Measurements from ENCODE around the gene ARID1B. TPM values are rescaled to one million over a fixed set of nuclear protein-coding genes. Genes with fewer than 3 reads are reported as not detected.

The ARID1B gene
- total RNA-seq, 1 experiment from 2014 or later, result 35.6 TPM

- intact Hi-C loops (cut with micrococcal nuclease), result no loop called here
- POLR2A ChIA-PET, result no interaction called here
- H3K27ac ChIP-seq (ENCODE audit: low read depth, low read length), result no peak overlapping the region
- no peak for DNase-seq (ENCODE audit: low read depth, low spot score)
- CTCF ChIA-PET, result interaction anchor here (0.8 kb wide), 1 partner anchor 56 kb away, joined by 3 read pairs; no protein-coding TSS in a partner anchor
- RAD21 ChIA-PET (ENCODE audit: low non-redundant PET in 1 of 2, low total read pairs in 2 of 2, uncharacterized antibody in 2 of 2, unreplicated experiment in 2 of 2), result no interaction called here
- no peaks in the 10 kb centered on the region for H3K36me3 ChIP-seq (ENCODE audit: control insufficient read depth in 1 of 2, insufficient read depth in 2 of 2, low read length in 2 of 2)
- H3K4me3 ChIP-seq (replicated peaks in 1 of 2; ENCODE audit: low read depth in 1 of 2, low read length in 2 of 2), result no peak overlapping the region
- TF ChIP-seq SIN3A (IDR thresholded peaks at IDR 0.05; ENCODE audit: low read depth), result no peak
- TF ChIP-seq MAX (IDR thresholded peaks at IDR 0.05), result no peak
- TF ChIP-seq ZNF274 (IDR thresholded peaks at IDR 0.05; ENCODE audit: low read depth, low read length), result no peak
- no peak for TF ChIP-seq ELF1 (IDR thresholded peaks at IDR 0.05; ENCODE audit: borderline replicate concordance, low read depth)
- no peak for TF ChIP-seq RAD21 (IDR thresholded peaks at IDR 0.05; ENCODE audit: low read depth)
- no peak for TF ChIP-seq EZH2phosphoT487 (IDR thresholded peaks at IDR 0.05; ENCODE audit: borderline replicate concordance)
- no peak for TF ChIP-seq POLR2AphosphoS5 (IDR thresholded peaks at IDR 0.05; ENCODE audit: low read depth, low read length)
- no peak for TF ChIP-seq JUND (IDR thresholded peaks at IDR 0.05)
- H3K9me3 ChIP-seq (ENCODE audit: control insufficient read depth in 1 of 2, insufficient read depth in 1 of 2, low read depth in 1 of 2, low read length in 2 of 2), result no peaks in the 10 kb centered on the region
- no peak overlapping the region for H3K9ac ChIP-seq (ENCODE audit: low read length)
- no peak overlapping the region for H3K4me2 ChIP-seq (ENCODE audit: low read length)
- H4K20me1 ChIP-seq (ENCODE audit: insufficient read depth), result no peaks in the 10 kb centered on the region
- peaks cover 15 to 40% of the 10 kb centered on the region in 2 experiments for H3K4me1 ChIP-seq (ENCODE audit: control insufficient read depth in 1 of 2, insufficient read depth in 2 of 2, low read length in 2 of 2)
- H3K9me2 ChIP-seq (ENCODE audit: insufficient read depth), result no peaks in the 10 kb centered on the region; the same call in 1 of the 2 replicates
- no peaks in the 10 kb centered on the region for H3K79me2 ChIP-seq (ENCODE audit: insufficient read depth, low read length)
- H2AFZ ChIP-seq (ENCODE audit: low read depth, low read length, poor library complexity, severe bottlenecking), result no peak overlapping the region
- BruUV-seq (replicated peaks), result no TSS peak
- H3K27me3 ChIP-seq (ENCODE audit: insufficient read depth, low read length), result no peaks in the 10 kb centered on the region
- ATAC-seq, result no peak
Measured at GRCh38 chr6:157218371-157219198, 441.4 kb downstream of the ARID1B start.
